NCI-H1092 (cell line): ENCODE measurements around the gene ITPK1.

Source experiments
- DNase-seq: peaks from one replicate; lab custom pipeline; 2025; lab: John Stamatoyannopoulos, UW

The ITPK1 gene

GRCh38 chr14:93059917-93060545 lies 55.7 kb downstream of the ITPK1 start:
- no peak for DNase-seq

GRCh38 chr14:93059260-93059659 lies 56.5 kb downstream of the ITPK1 start:
- DNase-seq, result no peak

GRCh38 chr14:93057586-93058280 lies 58.0 kb downstream of the ITPK1 start:
- DNase-seq, result no peak

GRCh38 chr14:93056840-93057585 lies 58.7 kb downstream of the ITPK1 start:
- no peak for DNase-seq

GRCh38 chr14:93056166-93056839 lies 59.4 kb downstream of the ITPK1 start:
- no peak for DNase-seq

DNA sequence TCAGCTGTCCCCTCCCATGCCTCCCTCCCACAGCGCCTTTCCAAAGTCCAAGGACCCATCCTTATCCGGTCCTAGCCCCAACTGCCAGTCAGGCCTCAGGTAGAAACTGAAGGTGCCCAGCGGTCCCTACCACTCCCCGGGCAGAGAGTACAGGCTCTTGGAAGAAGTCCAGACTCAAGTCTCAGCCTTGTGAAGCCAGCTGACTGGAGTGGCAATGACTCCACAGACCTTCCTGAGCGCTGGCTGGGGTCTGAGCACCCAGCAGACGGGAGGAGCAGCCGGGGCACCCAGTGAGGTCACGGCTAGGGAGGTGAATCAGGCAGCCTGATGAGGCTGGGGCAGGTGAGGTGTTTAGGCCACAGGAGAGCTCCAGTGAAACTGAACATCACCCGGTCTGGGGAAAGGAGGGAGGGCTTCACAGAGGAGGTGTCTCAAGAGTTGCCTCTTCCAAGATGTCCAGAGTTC lies 60.0 kb downstream of the ITPK1 start:
- DNase-seq, result no peak

GRCh38 chr14:93054876-93055275 lies 60.8 kb downstream of the ITPK1 start:
- no peak for DNase-seq

DNA sequence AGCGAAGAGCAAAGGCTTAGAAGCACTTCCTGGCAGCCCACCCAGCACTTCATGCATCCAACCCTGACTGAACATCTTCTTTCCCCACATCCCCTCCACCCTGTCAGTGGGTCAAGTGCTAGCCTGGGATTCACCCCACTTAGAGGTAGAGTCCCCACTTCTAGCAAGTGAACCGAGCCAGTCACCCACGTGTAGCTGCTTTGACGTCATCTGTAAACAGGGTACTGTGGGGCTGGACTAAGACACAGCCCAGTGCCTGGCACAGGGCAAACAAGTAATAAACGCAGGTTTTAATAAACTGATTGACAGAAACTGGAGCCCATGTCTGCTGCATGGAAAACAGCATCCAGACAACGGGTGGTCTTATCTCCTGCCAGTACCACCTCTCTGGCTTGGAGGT lies 61.7 kb downstream of the ITPK1 start:
- no peak for DNase-seq

- DNase-seq, result no peak
These were observed 63.9 kb downstream of the ITPK1 start for GRCh38 chr14:93051600-93052546.

DNA sequence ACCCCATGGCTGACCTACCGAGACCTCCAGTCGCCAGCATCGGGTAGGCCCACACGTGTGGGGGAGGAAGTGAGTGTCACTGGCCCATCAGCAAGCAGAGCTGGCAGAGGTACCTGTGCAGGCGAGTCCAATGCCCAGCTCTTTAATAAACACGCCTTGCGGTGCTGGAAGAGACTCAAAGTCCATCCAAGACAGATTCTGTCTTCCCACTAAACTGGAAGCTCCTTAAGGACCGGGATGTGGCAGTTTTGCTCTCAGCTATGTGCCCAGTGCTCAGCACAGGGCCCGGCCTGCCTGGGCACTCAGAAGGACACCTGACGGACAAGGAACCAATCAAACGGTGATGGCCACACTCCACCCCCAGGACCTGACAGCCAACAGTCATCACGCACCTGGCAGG lies 65.0 kb downstream of the ITPK1 start:
- no peak for DNase-seq

GRCh38 chr14:93049867-93050331 lies 65.8 kb downstream of the ITPK1 start:
- DNase-seq, result peak; percentile 18

GRCh38 chr14:93049315-93049714 lies 66.4 kb downstream of the ITPK1 start:
- DNase-seq, result no peak

GRCh38 chr14:93048843-93049242 lies 66.9 kb downstream of the ITPK1 start:
- no peak for DNase-seq

DNA sequence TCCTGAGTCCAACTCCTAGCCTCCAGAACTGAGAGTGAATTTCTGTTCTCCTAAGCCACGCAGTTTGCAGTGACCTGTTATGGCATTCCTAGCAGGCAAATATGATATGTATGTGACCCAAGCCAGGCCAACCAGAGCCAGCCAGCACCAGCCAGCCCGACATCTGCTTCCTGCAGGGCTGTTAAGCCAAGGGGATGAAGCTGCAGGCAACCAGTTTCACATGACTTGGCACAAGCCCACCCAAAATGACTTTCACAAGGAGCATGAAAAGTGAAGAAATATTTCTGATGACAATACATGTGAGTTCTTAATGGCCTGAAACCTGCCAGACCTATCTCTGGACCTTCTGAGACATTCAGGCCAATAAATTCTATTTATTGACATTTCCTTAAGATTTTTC lies 68.1 kb downstream of the ITPK1 start:
- DNase-seq, result no peak

DNA sequence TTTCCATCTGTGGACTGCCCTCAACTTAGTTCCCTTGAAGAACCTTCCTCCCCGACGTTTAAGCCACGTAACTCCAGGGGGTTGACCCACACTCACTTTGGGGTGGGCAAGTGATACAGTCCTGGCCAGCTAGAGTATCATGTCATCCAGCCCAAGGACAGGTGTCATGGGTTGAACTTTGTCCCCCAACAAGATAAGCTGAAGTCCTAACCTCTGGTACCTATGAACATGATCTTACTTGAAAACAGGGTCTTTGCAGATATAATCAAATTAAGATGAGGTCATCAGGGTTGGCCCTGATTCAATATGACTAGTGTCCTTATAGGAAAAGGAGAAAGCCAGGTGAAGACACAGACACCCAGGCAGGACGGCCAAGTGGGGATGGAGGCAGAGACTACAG lies 68.6 kb downstream of the ITPK1 start:
- no peak for DNase-seq

GRCh38 chr14:93046705-93047050 lies 69.0 kb downstream of the ITPK1 start:
- DNase-seq, result no peak

GRCh38 chr14:93045965-93046704 lies 69.6 kb downstream of the ITPK1 start:
- DNase-seq, result no peak

DNA sequence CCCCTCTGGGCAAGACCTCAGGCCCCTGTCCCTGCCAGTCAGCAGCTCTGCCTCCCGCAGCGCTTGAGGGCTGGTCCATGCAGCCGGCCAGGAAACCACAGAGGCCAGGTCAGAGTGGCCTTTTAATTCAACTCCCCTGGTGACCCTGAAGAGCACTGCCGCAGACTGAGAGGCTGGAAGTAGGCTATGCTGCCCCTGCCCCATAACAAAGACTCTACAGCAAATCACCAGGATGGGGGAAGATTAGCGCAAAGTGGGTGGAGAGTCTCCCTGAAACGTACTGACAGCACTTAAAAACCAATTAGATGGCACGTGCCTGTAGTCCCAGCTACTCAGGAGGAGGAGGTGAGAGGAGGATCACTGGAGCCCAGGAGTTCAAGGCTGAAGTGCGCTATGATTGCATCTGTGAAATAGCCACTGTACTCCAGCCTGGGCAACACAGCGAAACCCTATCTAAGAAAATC lies 70.5 kb downstream of the ITPK1 start:
- no peak for DNase-seq

DNA sequence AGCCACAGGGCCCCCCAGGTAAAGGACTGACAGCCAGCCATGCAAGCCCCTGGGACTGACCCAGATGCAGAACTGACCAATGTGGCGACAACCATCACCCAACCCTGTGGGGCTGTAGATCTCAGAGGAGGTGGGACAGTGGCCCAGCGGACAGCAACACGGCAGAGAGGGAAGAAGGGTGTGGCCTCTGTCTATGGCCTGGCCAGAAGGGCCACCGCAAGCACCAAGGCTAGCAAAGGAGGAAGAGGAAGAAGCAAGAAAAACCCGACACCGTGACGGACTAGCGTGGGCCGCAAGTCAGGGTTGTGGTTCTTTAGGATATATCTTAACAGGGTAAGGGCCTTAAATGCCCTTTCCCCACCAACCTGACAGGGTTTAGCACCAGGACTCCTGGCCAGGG lies 71.2 kb downstream of the ITPK1 start:
- no peak for DNase-seq

DNA sequence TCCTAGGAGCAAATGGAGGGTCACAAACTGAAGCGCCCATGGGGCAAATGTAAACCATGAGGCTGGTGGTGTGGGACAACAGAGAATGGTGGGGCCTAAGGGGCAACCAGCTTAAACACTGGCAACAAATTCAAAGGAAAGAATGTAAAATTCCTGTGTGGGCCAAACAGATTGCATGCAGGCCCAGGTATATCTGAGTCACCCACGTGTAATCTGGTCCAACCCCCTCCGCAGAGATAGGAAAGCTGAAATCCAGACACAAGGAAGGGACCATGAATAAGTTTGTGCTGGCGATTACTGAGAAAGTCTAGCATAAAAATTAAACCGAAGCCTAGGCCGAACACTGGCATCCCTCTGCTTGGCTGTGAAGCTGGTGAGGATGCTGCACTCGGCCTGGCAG lies 71.6 kb downstream of the ITPK1 start:
- DNase-seq, result no peak
